Activated T-cell treated with anti-CD3 and anti-CD28 coated beads, Interleukin-2, amount 50 U/mL, for 4 hours (primary cell): ENCODE measurements around the gene TBX18. TPM values are rescaled to one million over a fixed set of nuclear protein-coding genes. Genes with fewer than 3 reads are reported as not detected.

Experiments used
- ATAC-seq, 2 donors: fragments of 200-7000 bp; cut with Tn5 transposase; one replicate each; pipeline ENCODE4 v1.10.0; 2021
- DNase-seq: peaks from one replicate; pipeline ENCODE4 v3.0.0-alpha.2; 2020
- H3K27me3 Mint-ChIP-seq: one replicate; pipeline ENCODE4 v1.8.0; 2021; ENCODE audit warnings: low read depth, mixed read lengths
- H3K36me3 Mint-ChIP-seq: one replicate; pipeline ENCODE4 v1.8.0; 2022; ENCODE audit warnings: mixed read lengths; ENCODE audit not compliant: insufficient read depth
- H3K4me1 Mint-ChIP-seq: one replicate; pipeline ENCODE4 v1.8.0; 2021; ENCODE audit warnings: low read depth, mixed read lengths
- H3K4me3 Mint-ChIP-seq: one replicate; pipeline ENCODE4 v1.8.0; 2021; ENCODE audit warnings: mild to moderate bottlenecking, moderate library complexity, mixed read lengths
- H3K9me3 Mint-ChIP-seq: one replicate; pipeline ENCODE4 v1.8.0; 2021; ENCODE audit warnings: mixed read lengths
- total RNA-seq, 3 donors: library from RNA; stranded (reverse); gene quantifications; one replicate each; pipeline ENCODE4 v1.2.1, GENCODE V29; 2021

Gene TBX18
- total RNA-seq, 3 donors from 2014 or later, result not detected

DNA sequence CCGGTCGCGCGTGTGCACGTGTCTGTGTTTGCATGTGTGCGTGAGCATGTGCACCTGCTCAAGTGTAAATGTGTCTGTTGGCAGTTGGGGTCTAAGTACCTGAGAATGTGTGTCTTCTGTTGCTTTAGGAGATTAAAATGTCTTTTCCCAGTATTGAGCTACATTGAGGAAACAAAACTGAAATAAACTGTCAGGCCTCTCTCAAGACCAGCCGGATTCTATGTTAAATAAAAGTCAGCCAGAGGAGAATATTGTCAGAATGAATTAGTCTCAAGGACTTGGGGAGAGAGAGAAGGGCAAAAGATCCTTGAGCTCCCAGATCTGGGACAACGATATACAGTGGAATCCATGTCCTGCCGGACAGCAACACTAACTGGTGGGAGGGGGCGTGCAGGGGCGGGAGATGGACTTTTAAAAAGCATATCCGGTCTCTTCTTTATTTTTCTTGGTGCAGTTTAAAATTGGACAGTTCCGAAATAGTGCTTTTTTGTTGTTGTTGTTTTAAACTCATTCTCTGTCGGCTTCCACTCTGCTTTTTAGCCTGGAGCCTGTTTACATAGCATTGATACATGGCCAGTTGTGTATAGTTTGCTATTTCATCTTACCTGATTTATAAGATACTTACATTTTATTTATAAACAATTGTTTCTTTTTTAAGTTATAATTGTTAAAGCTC lies 3.3 kb upstream of the TBX18 start:
- DNase-seq, result no peak
- Mint-ChIP-seq H3K36me3 (no peaks in the 10 kb centered on the region), H3K4me3 (no peak overlapping the region), H3K4me1 (peaks cover 4% of the 10 kb centered on the region), H3K9me3 (peaks cover 4% of the 10 kb centered on the region), H3K27me3 (peaks cover 71% of the 10 kb centered on the region)
- ATAC-seq, result no peak

DNA sequence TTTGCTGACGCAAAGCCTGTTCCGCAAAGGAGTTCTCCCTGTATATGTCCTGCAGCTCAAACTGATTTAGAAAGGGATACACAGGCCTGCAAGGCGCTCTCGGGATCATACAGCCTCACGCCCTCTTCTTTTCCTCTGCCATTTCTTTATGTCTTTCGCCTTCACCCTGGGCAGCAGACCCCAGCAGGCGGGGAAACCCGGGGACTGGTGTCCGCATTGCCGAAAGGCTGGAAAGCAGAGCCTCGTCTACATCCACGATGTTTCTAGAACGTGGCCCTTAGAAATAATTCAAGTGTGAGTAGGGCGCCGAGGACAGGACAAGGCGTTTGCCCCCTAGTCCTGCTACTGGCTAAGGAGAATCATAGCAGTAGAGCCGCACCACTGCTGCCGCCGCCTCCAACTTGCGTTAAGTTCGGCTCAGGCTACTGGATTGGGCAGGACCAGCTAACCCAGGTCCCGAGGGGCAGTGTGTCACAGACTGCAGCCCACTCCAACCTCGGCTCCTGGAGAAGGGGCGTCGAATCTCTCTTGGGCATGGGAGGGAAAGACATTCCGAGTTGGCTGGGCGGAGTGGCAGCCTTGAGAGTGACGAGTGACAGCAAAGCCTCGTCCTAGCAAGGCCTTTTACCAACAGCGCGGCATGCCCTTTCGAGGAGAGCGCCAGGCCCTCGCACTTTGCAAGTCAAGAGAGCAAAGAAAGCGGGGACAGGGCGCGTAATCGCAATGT lies 2.6 kb upstream of the TBX18 start:
- Mint-ChIP-seq H3K36me3 (no peaks in the 10 kb centered on the region), H3K9me3 (peaks cover 4% of the 10 kb centered on the region), H3K4me3 (no peak overlapping the region), H3K4me1 (peaks cover 4% of the 10 kb centered on the region), H3K27me3 (peaks cover 74% of the 10 kb centered on the region)
- no peak for DNase-seq
- no peak for ATAC-seq

DNA sequence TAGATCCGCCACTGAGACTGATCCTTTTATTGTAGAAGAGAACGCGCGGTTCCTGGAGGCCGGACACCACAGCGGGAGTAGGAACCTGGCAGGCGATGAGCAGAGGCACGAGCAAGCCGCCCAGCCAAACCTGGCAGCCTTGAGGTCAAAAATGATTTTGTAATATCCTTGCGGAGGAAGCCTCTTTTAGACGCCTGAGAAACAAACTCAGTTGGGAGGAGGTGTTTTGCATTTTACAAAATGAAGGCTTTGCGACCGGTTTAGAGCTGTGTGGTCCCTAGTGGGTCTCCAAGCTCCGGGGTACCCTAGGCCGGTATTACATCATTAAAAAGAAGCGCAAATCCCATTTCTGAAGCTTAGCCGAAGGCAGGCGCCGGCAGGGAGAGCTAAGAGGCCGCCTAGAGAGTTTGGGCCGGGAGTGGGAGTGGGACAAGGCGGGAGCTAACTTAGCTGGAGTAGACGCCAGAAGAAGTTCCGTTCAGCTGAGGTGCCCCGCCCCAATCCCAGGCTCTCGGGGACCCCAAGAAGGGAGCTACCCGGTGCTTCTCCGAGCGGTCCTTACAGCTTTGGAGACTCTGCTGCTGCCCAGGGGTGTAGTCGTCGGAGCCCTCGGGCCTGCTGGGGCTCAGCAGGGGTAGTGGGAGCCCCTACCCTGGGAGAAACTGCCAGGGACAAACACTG lies 1.9 kb upstream of the TBX18 start:
- Mint-ChIP-seq H3K27me3 (peaks cover 73% of the 10 kb centered on the region), H3K4me1 (peaks cover 4% of the 10 kb centered on the region), H3K9me3 (no peaks in the 10 kb centered on the region), H3K36me3 (no peaks in the 10 kb centered on the region), H3K4me3 (no peak overlapping the region)
- peak in 1 of 2 donors; percentile 16 for ATAC-seq
- no peak for DNase-seq

DNA sequence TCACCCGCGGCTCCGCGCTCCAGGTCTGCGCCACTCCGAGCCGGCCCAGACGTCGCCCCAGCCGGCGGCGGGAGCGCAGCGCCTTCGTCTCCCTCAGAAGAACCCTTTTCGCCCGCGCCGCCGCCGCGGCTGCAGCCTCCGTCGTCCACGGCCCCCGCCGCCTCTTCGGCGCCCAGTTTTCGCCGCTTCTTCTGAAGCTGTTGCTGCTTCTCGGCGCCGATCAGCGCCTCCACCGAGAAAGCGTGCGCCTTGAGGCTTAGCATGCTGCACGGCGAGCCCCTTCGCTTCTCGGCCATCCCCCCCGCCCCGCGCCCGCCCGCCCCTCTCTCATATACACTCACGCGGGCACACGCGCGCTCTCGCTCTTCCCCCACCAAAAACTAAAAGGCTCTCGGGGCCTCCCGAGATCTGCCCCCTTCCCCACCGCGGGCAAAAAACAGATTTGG lies 489 bp downstream of the TBX18 start:
- no peaks in the 10 kb centered on the region for H3K36me3 Mint-ChIP-seq
- peaks cover 4% of the 10 kb centered on the region for H3K4me1 Mint-ChIP-seq
- ATAC-seq (peak in 1 of 2 donors; percentile 44), DNase-seq (no peak)
- H3K9me3 Mint-ChIP-seq, result no peaks in the 10 kb centered on the region
- peak overlapping the region; percentile 11 for H3K4me3 Mint-ChIP-seq
- H3K27me3 Mint-ChIP-seq, result peaks cover 64% of the 10 kb centered on the region

DNA sequence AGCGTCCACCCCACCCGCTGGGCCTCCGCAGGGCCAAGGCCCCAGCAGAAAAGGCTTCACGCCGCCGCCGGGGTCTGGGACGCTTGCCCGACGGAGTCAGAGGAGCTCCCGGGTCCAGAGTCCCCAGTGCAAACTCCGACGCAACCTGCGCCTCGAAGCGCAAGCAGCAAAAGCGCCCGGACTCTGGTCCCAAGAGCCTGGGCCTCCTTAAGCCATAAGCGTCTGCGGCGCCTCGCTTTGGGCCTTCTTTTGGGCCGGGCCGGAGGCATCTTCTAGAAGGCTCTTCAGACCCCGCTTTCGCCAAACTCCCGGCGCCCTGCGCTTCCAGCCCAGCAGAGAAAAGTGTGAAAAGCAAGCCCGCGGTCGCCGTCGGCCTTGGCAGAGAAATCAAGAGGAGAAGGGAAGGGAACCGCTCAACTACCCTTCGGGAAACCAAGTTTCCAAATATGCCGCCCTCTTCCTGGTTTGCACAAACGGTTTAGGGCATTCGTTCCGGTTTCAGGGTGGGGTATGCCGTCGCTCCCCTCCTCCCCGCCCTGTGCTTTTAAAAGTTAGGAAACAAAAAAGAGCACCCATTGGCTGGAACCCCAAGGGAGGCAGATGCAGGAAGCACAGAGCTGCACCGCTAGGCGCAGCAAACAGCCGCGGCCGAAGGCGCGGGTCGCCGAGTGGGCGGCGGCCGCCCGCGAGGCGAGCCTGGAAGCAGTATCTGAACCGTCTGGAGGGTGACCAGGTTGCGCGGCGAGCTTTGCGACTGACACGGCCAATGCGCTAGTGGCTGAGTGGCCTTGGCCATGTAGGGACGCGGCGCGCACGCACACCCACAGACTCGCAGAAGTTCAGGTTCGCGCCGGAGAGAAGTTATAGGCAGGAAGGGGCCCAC lies 1.2 kb downstream of the TBX18 start:
- Mint-ChIP-seq H3K4me3 (no peak overlapping the region), H3K9me3 (no peaks in the 10 kb centered on the region), H3K27me3 (peaks cover 57% of the 10 kb centered on the region), H3K4me1 (peaks cover 4% of the 10 kb centered on the region), H3K36me3 (no peaks in the 10 kb centered on the region)
- ATAC-seq, result peak in 1 of 2 donors; percentile 24
- no peak for DNase-seq

DNA sequence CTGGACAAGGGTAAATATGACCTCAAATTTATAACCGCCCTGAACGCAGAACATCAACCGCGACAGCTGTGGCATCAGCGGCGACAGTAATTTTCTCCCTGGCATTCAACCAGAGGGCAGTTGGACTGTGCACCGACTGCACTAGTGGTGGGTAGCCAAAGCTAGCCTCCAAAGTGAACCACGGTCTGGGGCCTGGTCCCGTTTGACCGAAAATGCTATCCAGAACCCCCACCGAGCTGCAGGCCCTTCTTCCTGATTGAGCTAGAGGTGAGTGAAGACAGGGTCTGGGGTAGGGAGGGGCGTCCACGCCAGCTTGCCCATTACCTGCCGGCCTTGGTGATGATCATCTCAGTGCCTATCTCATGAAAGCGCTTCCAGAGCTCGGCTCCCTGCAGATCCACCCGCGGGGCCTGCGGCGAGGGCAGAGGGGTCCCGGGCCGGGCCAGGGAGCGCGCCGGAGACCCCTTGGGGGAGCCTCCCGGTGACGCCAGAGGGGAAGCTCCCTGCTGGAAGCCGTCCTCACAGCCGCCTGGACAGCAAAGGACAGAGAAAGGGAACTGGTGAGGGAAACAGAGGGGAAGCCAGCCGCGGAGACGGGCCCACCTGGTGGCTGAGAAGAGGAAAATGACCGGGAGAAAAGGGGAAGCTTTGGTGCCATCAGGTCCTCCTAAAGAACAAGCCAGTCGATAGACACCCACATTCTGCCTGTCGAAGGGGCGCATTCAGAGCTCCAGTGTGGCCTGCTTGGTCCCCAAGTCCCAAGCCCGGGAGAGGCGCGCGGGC lies 2.0 kb downstream of the TBX18 start:
- Mint-ChIP-seq H3K36me3 (no peaks in the 10 kb centered on the region), H3K4me3 (no peak overlapping the region), H3K4me1 (peaks cover 4% of the 10 kb centered on the region), H3K27me3 (peaks cover 49% of the 10 kb centered on the region), H3K9me3 (no peaks in the 10 kb centered on the region)
- DNase-seq, result no peak
- no peak for ATAC-seq

DNA sequence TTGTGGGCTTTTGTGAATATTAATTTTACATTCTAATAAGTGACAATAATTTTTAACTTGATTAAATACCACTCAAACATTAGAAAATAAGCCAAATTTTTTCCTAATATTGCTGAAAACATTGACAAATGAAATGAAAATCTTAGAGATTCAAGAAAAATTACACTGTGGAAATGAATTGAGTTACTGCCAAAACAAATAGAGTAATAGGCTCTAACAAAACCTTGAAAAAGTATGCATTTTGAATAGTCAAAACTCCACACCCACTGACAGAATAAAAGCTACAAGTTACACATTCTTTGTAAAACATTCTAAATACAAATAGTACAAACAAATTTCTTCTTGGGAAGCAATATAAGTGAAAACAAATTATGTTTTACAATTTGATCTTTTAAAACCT lies 5.9 kb downstream of the TBX18 start:
- Mint-ChIP-seq H3K4me3 (no peak overlapping the region), H3K27me3 (peaks cover 24% of the 10 kb centered on the region), H3K36me3 (no peaks in the 10 kb centered on the region), H3K9me3 (no peaks in the 10 kb centered on the region), H3K4me1 (no peaks in the 10 kb centered on the region)
- ATAC-seq (no peak), DNase-seq (no peak)

DNA sequence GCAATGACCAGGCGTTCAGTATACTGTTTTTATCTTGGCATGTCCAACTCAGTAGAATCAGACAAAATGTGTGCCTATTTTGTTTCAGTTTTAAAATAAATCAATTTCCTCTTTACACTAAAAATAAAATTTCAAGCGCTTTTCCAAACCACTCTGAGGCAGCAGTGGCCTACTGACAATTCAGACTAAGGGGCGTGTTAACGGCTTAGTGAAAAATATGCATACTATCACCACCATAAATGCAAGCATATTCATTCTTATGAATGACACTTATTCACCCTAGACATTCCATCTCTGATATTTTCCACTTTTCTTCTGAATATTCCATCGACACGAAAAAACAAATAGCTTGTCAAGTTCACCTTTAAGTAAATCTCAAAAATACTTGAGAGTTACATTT lies 7.5 kb downstream of the TBX18 start:
- DNase-seq (no peak), ATAC-seq (no peak)
- no peaks in the 10 kb centered on the region for H3K4me1 Mint-ChIP-seq
- H3K27me3 Mint-ChIP-seq, result peaks cover 11% of the 10 kb centered on the region
- no peak overlapping the region for H3K4me3 Mint-ChIP-seq
- no peaks in the 10 kb centered on the region for H3K9me3 Mint-ChIP-seq
- no peaks in the 10 kb centered on the region for H3K36me3 Mint-ChIP-seq

DNA sequence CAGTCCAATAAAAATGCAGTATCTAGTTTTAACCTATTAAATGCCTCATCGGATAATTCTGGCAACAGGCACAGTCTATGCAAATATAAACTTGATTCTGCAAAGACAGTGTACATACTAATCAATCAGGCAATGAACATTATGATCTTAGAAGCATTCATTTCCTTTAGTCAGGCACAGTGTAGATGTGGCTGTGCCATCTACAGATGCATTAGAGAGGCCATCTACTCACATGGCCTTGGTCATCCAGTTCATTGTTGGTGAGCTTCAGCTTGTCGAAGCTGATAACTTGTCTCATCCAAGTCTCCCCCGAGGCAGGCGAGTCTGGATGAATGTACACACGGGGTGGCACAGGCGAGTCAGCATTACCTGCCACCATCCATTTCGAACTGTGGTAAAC lies 7.9 kb downstream of the TBX18 start:
- Mint-ChIP-seq H3K27me3 (peaks cover 6% of the 10 kb centered on the region), H3K9me3 (no peaks in the 10 kb centered on the region), H3K4me1 (no peaks in the 10 kb centered on the region), H3K36me3 (no peaks in the 10 kb centered on the region), H3K4me3 (no peak overlapping the region)
- DNase-seq (no peak), ATAC-seq (no peak)

DNA sequence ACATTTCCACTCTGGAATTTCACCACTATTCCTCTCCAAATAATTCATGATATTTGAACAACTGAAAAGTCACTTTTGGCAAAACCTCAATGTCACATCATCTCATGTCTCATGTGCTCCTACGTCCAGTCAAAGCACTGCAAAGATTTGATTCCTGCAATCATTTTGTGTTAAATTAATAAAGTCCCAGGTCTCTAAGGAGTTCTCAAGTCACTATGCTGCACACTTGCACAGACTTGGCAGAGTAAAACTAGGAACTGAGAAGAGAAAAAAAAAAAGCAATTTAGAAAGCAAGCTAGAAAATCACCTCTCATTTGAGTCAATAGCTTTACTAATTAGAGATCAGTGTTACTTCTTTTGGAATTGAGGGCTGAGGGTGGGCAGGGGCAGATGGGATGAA lies 11.2 kb downstream of the TBX18 start:
- ATAC-seq, result no peak
- no peak for DNase-seq
- Mint-ChIP-seq H3K36me3 (no peaks in the 10 kb centered on the region), H3K27me3 (peaks cover 2% of the 10 kb centered on the region), H3K4me3 (no peak overlapping the region), H3K9me3 (no peaks in the 10 kb centered on the region), H3K4me1 (no peaks in the 10 kb centered on the region)

DNA sequence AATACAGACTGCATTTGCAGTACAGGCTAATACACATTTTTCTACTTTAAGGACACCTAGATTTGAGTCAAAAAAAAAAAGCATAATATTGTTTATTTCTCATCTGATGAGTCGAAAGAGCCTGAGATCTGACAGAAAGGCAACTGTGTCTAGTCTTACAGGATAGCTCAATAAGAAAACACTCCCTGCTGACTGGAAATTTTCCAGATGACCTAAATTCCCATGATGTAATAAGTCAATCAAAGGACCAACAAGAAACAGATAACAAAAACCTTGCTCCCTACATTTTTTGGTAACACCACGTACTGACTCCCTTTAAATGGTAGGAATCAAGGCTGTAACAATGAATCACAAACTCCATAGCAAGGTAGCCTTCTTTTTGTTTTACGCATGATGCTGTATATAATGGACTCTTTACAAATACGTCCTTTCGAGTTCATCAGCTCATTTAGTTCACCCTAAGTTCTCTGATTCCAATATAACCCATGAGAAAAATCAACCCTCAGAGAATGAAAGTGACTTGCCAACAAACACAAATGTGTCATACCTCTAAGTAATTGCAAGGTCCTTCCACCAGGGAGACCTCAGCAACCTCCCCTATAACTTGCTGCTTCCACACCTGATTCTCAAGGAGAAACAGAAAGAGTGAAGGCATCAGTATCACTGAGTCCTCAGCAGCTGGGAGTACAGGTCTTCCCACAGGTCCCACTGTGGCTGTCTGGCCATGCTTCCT lies 12.1 kb downstream of the TBX18 start:
- Mint-ChIP-seq H3K9me3 (no peaks in the 10 kb centered on the region), H3K36me3 (no peaks in the 10 kb centered on the region), H3K4me3 (no peak overlapping the region), H3K27me3 (peaks cover 2% of the 10 kb centered on the region), H3K4me1 (no peaks in the 10 kb centered on the region)
- ATAC-seq (no peak), DNase-seq (no peak)

DNA sequence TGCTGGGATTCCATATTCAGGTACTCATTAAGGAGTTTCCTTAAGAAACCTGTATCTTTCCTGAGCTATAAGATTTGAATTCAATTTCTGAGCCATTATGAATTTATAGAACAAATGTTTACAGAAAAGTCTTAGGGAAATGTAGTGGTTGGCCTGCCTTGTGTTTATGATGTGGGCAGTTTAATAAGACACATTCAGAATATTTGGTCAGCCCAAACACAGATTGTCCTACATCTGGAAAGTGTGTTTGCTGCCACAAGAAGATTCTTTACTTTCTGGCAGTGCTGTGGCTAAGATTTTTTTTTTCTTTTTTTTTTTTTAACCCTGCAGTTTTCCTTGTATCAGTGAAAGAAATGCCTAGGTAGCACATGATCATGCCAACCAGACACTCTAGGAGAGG lies 15.2 kb downstream of the TBX18 start:
- Mint-ChIP-seq H3K9me3 (no peaks in the 10 kb centered on the region), H3K4me3 (no peak overlapping the region), H3K36me3 (no peaks in the 10 kb centered on the region), H3K27me3 (peaks cover under 1% of the 10 kb centered on the region), H3K4me1 (no peaks in the 10 kb centered on the region)
- DNase-seq (no peak), ATAC-seq (no peak)

DNA sequence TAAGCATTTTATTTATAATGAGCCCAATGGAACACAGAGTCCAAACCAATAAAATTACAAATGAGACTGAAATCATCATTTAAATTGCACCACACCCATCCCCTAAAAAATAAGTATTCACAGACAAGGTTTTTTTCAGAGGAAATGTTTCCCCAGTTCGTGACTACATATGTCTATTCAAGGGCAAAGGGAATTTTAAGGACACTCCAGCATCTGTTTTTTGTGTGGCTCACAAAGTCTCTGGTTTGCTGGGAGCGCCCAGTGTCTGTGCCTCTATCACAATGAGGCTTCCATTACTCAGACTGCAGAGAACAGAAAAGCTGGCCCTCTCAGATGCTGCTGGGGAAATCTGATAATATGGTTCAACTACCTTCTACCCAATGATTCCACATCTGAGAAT lies 16.0 kb downstream of the TBX18 start:
- no peaks in the 10 kb centered on the region for H3K36me3 Mint-ChIP-seq
- H3K4me3 Mint-ChIP-seq, result no peak overlapping the region
- DNase-seq (no peak), ATAC-seq (no peak)
- H3K27me3 Mint-ChIP-seq, result no peaks in the 10 kb centered on the region
- no peaks in the 10 kb centered on the region for H3K9me3 Mint-ChIP-seq
- H3K4me1 Mint-ChIP-seq, result no peaks in the 10 kb centered on the region
